ENCODE measurements around the gene SPINK6. TPM values are rescaled to one million over a fixed set of nuclear protein-coding genes. Genes with fewer than 3 reads are reported as not detected.

Gene SPINK6
- 0.52 and 0.59 TPM in 2 replicates for total RNA-seq (2014; rRNA removed; shearing (Covaris generic))
- polyA plus RNA-seq (2014; cell fraction: nucleus; rRNA removed): not detected in 2 replicates

- no peak for DNase-seq (ENCODE audit: extremely low read depth, low read depth)
Measured at GRCh38 chr5:148202531-148203203, at the start of gene SPINK6. SPINK6 (plus strand) TSS chr5:148203042; CDS start chr5:148203097, 55 bp downstream.

DNA sequence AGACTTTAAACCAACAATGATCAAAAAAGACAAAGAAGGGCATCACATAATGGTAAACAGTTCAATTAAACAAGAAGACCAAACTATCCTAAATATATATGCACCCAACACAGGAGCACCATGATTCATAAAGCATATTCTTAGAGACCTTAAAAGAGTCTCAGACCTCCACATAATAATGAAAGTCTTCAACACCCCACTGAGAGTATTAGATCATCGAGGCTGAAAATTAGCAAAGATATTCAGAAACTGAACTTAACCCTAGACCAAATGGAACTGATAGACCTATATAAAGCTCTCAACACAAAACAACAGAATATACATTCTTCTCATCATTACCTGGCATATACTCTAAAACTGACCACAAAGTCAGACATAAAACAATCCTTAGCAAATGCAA, 46.2 kb upstream of the SPINK6 start:
- no peak for DNase-seq (ENCODE audit: extremely low read depth, low read depth)

GRCh38 chr5:148162038-148162437, 40.8 kb upstream of the SPINK6 start:
- DNase-seq (ENCODE audit: extremely low read depth, low read depth): no peak

DNA sequence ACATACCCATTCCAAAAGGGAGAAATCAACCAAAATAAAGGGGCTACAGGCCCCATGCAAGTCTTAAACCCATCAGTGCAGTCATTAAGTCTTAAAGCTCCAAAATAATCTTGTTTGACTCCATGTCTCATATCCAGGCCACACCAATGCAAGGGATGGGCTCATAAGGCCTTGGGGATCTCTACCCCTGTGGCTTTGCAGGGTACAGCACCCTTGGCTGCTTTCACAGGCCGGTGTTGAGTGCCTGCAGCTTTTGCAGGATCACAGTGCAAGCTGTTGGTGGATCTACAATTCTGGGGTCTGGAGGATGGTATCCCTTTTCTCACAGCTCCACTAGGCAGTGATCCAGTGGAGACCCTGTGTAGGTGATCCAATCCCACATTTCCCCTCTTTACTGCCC, 39.5 kb upstream of the SPINK6 start:
- DNase-seq (ENCODE audit: extremely low read depth, low read depth): no peak

DNA sequence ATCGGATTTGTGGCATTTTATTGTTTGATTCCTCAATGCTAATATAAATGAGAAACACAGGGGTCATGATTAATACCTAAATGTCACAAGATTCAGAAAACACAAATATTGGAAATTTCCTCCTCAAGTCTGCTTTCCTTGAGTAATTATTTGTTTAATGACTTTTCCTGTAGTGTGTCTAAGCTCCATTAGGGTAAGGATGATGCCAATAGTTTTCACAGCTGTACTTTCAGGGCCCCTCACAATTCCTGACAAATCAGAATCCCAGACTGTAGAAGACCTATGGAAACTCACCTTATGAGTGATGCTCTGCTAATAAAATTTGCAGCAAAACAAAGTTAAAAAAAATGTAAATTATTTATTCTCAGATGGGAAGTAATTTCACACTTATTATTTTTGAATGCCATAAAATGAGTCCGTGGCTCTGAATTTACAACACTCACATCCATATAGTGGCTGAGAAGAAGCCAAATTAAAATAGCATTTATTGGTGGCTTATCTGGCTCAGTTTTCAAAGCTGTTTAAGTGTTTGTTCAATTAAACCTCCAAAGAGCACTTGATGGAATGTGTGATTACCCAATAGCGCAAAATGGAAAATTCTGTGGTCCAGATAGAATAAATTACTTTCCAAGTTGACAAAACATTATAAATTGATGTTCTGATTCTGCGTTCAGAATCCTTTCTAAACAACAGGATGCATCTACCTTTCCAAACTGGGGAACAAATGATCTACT, 36.1 kb upstream of the SPINK6 start:
- no peak for DNase-seq (ENCODE audit: extremely low read depth, low read depth)

DNA sequence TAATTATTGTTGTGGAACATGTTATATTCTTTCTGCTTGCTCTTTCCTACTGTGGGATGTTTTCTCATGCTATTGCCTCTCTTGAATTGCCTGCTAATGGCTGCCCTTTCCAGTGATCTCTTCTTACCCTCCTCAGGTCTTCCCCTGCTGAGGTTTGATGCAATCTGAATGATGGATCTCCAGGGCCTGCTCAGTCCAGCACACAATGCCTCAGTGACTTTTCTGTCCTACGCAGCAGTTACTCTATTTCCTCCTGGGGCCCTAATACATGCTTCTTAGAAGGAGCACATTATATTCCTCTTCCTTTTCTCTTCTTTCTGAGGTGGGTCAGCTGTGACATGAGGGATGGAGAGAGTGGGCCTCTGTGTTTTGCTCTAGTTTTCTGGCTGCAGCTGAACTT, 34.6 kb upstream of the SPINK6 start, which contains the start of gene SPINK14:
SPINK14 (plus strand) TSS at position 301 of the 400 bp plus-strand sequence. CDS start 1,187 bp downstream, outside the sequence.
- no peak for DNase-seq (ENCODE audit: extremely low read depth, low read depth)

GRCh38 chr5:148172377-148172776, 30.5 kb upstream of the SPINK6 start:
- DNase-seq (ENCODE audit: extremely low read depth, low read depth): no peak

DNA sequence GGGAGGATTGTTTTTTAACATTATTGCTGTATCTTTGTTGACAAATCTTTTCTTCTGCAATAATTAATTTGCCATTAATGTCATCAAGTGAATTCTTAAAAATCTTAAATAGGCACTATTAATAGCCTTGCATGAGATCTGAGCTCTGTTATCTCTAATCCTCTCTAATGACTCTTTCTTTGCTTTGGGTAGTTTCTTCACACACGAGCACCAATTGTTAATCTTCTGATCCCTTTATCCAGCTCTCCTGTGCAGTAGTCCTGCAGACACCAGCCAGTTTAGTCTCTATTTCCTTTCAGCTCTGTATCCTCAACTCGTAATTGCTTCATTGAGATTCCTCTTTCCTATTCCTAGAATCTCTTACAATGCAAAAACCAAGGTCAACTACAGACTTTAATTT, 26.4 kb upstream of the SPINK6 start:
- no peak for DNase-seq (ENCODE audit: extremely low read depth, low read depth)

GRCh38 chr5:148177207-148177606, 25.6 kb upstream of the SPINK6 start:
- DNase-seq (ENCODE audit: extremely low read depth, low read depth): no peak

- peak; percentile 75 for DNase-seq (ENCODE audit: extremely low read depth, low read depth)
Measured at GRCh38 chr5:148179234-148179824, 23.5 kb upstream of the SPINK6 start.

DNA sequence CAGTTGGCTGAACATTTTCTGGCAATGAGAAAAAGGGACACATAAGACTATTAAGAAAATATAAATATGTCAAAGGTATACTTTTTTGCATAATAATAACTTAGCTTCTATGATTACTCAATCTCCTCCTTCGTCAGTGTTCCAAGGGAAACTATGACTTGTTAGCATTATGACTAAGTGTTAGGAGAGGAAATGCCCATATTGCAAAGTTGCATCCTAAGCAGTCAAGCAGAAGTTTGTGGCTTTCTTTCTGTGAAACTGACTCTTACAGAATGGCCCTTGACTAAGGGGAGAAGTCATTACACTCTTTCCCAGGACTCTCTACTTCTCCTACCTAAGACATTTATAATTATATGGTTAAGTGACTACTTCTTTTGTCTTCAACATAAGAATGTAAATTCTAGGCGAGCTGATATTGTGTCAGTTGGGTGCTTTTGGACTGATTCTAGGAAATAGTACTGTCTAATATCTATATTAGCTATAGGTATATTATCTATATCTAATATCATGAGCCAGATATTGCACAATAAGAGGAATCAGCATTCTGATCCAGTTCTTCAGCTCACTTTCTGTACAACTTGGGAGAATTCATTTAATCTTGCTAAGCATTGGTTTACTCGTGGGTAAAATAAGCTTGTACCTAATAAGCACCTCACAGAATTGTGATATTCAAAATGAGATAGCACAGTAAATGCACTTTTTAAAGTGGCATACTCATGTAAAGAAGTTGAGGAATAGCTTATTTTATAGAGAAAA, 16.4 kb upstream of the SPINK6 start:
- DNase-seq (ENCODE audit: extremely low read depth, low read depth): peak; percentile 85

DNA sequence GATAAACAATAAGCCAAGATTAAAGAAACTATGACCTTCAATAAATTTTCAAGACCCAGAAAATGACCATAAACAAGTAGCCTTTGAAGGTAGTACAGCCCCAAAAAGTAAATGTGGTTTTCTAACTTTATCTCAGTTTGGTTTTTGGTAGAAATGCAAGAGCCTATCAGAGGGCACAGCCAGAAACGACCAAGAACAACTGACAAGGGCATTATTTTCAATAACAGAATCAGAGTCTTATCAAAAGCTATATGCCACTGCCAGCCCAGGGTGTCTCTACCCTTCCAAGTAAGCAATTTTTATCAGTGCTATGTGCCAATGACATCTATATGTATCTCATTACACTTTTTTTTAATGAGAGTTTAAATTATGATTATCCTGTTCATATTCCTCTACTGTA, 11.8 kb upstream of the SPINK6 start:
- no peak for DNase-seq (ENCODE audit: extremely low read depth, low read depth)

DNA sequence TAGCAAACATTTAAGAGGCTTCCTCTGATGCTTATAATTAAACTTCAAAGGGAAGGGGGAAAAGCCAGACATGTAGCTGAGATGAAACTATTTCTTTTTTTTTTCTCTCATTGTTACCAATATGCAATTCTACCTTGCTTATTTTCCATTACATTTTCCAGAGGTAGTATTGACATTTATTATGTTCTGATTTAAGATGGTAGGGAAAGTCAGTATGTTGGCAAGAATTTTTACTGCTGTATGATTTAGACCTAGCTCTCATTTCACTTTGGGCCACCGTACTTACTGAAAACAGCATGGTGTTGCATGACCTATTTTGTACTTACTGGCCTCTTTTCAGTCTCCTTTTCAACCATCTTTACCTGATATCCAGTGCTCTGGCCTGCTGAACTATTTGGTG, 9.6 kb upstream of the SPINK6 start:
- no peak for DNase-seq (ENCODE audit: extremely low read depth, low read depth)

GRCh38 chr5:148201151-148201550, 1.7 kb upstream of the SPINK6 start:
- DNase-seq (ENCODE audit: extremely low read depth, low read depth): no peak

DNA sequence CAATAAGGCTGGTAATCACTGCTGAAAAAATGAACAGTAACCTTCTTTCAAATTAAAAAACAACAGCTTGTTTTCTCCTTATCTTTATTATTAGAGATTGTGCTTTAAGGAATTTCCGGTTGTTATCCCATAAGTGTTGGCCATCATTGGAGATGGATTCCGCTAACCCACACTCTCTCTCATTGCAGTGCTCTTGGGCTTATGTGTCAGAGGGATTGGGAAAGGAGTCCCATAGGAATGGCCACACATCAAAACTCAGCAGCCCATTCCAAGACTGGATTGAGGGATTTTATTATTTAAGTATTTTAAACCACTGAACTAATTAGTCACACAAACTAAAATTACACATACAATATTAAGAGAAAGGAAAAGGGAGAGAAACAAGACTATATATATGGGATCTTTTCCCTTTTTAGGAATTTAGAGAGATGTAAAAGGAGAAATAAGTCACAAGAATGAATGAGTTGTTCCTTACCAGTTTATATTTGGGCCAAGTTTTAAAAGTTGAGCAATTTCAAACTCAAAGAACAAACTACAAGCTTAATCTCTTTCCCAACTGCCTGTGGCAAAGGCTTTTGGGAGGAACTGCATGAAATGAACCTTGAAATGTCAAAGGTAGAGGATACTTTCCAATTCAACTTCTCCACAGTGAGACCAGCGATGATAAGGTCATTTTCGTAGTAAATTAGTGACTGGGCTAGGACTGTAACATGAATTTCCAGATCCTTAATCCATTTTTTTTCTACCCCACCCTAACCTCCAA, 2.4 kb downstream of the SPINK6 start:
- no peak for DNase-seq (ENCODE audit: extremely low read depth, low read depth)

DNA sequence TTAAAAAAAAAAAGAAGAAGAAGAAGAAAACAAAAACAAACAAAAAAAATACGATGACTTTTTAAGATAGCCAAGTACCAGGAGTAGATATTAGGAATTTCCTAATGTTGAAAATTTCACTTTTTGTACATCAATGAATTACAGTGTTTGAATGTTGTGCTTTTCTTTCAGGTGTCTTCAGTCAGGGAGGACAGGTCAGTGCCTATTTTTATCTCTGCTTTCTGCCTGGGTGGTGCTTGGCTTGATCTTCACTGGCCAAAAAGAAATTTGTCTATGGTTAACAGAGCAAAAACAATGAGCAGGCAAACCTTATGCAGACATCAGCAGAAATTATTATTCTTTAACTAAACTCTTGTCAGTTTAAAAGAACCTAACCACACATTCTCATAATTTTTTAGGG, 3.0 kb downstream of the SPINK6 start:
- no peak for DNase-seq (ENCODE audit: extremely low read depth, low read depth)

- no peak for DNase-seq (ENCODE audit: extremely low read depth, low read depth)
Measured at GRCh38 chr5:148206620-148207019, 3.8 kb downstream of the SPINK6 start.

GRCh38 chr5:148208226-148208625, 5.4 kb downstream of the SPINK6 start:
- no peak for DNase-seq (ENCODE audit: extremely low read depth, low read depth)

- DNase-seq (ENCODE audit: extremely low read depth, low read depth): no peak
Measured at GRCh38 chr5:148209151-148209770, 6.4 kb downstream of the SPINK6 start.
